GM21717 (cell line): ENCODE data around the gene PDGFC.
A peak's percentile ranks its signal among the peaks of the same experiment; 100 is the strongest.

Experiments
- ATAC-seq: cut with Tn5 transposase; IDR thresholded peaks from one replicate; pipeline ENCODE4 v1.9.1; 2021; ENCODE audit warnings: mild to moderate bottlenecking, moderate library complexity; ENCODE audit not compliant: unreplicated experiment

Gene PDGFC, protein sequence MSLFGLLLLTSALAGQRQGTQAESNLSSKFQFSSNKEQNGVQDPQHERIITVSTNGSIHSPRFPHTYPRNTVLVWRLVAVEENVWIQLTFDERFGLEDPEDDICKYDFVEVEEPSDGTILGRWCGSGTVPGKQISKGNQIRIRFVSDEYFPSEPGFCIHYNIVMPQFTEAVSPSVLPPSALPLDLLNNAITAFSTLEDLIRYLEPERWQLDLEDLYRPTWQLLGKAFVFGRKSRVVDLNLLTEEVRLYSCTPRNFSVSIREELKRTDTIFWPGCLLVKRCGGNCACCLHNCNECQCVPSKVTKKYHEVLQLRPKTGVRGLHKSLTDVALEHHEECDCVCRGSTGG

DNA sequence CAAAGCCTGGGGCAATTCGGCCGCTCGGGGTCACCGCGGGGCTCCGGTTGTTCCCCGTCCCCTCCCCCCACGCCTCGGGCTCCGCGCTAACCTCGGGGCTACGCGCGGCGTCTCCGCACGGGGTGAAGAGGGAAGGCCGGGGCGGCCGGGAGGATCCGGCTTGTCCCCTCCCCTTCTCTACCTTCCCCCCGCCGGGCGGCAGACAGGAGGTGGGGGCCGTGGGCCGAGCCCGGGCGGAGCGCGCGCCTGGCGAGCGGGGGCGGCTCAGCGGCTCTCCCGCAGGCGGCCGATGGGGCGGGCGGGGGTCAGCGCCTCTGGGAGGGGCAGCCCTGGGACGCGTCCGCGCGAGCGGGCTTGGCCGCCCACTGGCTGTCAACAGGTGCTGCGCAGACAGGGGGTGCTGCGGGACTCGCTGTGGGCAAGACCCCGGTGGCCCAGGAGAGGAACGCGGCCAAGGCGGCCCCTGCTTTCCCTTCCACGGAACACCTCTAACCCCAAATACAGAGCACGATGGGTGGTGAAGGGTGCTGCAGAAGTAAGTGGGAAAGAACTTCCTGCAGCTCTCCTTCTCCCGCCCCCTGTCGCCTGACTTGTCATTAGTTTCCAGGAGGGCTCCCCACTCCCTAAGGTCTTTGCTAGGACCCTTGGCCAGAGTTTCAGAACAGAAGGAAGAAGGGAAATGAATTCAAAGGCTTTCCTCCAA, at the start of gene PDGFC:
TSS of gene PDGFC (minus strand) at position 124 of the 703 bp plus-strand sequence. CDS start 896 bp downstream, outside the sequence.
- ATAC-seq: no peak

DNA sequence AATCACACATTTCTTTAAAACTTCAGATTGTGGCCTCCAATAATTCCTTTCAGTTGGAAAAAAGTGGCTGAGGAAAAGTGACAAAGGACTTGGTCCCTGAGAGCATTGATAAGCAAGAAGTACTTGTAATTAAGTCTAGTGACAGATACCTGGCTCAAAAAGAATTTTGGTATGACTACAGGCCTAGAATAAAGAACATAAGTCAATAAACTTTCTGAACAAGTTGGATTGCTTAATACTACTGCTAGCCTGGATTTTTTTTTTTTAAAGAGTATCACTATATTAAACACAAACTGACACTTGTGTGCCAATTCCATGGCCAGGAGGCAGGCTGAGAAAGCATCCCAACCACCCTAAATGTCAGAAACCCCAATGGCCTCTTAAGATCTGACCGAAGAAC, 49.3 kb upstream of the PDGFC start:
- ATAC-seq: no peak

DNA sequence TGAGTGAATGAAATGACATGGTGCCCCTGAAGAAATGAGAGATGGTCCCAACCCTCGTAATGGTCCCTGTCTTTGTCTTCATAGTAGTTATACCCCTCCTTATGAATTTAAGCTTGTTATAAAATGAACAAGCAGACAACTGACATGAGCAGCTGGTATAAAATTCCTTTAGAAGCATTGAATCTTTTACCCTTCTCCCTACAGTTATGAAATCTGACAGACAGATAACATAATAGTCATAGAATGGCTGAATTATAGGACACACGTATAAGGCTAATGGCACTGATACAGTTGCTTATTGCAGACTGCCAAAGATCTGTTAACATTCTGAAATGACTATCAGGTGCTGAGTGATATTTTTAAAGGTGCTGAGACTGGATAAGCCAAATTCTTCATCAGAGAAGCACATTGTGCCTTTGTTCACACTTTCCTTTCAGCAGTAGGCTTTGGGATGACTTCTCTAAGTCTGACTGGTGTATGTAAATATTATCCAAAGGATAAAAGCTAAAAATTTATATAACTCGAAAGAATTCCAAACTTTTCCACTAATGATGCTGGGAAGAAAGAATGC, 47.4 kb upstream of the PDGFC start:
- no peak for ATAC-seq

DNA sequence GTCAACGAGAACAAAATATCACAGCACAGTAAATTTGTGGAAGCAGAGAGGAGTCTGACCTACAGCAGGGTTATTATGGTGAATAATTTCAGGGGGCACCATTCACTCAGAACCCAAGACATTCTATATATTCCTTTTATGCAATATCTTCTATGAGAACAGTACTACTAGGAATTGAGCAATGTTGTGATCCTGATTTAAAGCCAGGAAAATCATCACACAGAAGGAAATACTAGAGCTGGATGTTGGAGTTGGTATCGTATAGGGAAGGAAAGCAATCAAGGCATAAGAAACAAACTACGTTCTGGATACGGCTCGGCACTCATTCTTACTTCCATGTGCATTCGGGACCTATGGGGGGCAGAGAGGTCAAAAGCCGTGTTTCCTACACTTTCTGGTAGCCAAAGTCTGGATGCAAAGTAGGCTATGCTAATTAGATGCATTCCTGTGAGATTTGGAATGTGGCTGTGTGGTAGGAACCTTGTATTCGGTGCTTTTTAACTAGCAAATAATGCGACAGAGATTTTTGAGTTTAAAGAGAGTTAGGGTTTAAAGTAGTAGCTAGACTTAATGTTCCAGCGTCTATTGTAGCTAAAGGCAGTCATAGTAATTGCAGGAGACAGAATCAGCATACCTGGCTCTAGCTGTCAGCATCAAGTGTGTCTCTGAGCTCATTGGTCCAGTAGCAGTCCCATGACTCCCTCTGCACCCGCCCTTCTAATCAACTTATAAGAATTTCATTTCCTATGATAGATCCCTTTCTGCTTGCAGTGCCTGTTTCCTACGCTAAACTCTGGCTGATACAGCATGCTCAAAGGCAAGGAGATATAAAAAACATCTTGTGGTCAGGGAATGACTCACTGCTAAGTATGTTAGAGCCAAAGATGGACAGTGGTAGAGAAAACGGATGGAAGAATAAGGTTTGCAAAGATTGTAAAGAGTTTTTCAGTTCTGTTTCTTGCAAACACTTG, 43.3 kb upstream of the PDGFC start:
- ATAC-seq: peak; percentile 53

DNA sequence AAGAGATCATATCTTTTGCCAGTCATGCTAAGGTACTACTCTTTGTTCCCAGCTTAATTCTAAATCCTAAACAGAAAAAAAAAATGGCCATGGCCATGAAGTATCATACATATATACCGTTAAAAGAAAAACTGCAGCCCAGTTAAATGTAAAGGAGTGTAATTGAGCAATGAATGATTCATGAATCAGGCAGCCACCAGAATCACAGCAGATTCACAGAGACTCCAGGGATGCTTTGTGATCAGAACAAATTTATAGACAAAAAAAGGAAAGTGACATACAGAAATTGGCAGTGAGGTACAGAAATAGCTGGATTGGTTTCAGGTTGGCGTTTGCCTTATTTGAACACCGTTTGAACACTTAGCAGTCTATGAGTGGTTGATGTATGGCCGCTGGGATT, 42.1 kb upstream of the PDGFC start:
- ATAC-seq: no peak

DNA sequence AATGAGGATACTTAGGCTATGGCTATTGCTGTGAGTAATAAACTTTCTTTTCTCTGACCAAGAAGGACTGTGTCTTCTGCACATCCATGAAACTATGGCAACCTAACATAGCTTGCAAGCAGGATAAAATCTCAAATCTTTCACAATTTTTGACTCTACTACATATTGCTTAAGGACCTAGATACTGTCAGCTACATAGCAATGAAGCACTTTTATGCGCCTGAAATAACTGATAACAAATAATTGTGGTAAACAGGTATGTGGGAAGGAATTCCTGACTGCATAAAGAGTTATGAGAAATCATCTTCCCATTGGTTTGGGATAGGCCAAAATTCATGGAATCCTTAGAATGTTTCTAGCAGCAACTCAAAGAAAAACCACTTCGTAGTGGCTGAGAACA, 41.2 kb upstream of the PDGFC start:
- no peak for ATAC-seq

DNA sequence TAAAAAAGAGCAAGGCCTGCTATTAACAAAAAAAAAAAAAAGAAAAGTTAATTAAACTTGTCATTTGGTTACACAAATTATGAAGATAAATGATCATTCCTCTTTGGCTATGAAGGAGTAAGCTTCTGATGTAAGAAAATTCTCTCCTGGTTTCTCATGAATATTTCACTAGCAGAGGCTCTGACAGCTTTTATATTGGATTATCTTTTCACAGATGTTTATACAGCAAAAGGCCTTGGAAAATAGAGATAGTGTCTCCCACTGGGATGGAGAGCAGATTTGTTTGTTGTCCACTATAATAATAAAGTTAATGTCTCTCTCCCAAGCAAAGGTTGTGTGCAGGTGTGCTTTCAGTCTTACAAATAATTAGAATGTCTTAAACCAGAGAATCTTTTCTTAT, 40.7 kb upstream of the PDGFC start:
- no peak for ATAC-seq

DNA sequence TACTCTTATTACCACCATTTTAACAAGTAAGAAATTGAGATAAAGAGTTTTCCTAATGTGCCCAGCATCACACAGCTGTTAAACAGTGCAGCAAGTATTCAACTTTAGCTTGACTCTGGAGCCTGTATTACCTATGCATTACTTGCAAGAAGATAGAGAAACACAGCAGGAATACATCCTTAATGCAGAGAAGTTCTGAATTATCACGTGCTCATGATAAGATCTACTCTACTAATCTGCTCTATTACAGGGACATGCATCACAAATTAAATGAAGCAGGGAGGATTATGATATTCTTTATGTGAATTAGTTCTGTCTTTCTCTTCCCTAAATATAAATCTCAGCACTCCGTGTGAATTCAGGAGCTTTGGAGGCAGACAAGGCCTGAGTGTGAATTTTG, 39.0 kb upstream of the PDGFC start:
- ATAC-seq: no peak

DNA sequence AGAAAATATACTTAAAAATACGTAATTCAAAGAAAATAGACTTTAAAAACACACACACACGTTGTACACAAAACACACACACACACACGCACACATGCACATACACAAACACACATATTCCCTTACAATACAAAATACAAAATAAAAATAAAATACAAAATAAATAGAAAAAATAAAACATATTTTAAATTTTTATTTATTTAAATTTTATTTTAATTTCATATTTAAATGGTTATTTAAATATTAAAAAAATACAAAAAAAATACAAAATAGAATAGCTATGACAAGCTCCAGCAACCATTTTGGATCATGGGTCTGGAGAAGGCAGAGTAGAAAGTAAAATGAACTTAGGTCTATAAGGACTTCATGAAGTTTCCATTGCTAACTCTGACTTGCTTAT, 34.2 kb upstream of the PDGFC start:
- no peak for ATAC-seq

DNA sequence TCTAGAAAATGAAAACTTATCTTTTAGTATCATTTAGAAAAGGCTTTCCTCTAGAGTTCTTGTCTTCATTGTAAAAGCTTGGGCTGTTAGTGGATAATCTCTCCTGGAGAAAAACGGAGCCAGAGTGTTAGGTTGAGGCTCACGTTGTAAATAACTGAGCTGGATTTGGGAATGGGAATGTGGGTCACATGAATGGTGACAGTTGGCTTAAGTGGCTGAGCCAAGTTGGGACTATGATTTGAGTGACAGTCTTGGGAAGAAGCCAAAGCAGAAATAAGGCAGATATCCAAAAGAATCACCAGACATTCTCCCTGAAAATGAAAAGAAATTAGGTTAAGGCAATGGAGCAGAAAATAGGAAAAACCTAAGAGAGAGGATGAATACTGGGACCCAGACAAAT, 33.6 kb upstream of the PDGFC start:
- no peak for ATAC-seq

DNA sequence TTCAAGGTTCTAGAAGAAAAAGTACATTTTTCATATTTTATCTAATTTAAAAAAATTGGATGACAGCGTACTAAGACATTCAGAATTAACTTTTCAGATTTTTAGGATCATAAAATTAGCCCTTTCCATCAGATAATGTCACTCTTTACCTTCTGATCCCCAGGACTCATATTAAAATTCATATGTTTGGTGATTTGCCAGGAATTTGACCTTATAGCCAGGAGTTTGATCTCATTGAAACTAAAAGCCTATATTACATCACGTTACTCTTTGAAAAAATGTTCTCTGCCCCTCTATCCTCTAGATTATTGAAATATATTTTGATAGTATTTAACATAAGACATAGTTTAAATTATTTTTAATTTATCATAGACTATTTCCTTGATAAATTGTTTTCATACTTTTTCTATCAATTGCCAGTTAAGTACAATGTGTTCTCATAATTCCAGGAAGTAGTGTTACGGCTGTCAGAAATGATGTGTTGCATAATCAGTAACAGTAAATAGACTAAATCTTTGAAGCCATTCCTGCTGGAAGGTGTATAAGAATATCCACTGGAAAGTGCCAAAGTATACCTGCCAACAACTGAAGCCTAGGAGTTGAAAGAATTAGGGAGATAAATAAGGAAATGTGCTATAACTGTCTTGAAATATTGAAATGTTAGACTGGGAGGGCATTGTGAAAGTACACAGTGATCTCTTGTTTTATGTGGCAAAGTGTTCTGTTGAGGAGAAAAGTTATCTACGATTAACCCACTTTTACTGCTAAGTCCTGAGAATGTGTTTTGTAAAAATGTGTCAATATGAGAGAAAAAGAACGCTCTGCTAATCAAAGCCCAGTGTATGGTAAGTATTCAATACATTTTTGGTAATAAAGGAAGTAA, 32.9 kb upstream of the PDGFC start:
- no peak for ATAC-seq

DNA sequence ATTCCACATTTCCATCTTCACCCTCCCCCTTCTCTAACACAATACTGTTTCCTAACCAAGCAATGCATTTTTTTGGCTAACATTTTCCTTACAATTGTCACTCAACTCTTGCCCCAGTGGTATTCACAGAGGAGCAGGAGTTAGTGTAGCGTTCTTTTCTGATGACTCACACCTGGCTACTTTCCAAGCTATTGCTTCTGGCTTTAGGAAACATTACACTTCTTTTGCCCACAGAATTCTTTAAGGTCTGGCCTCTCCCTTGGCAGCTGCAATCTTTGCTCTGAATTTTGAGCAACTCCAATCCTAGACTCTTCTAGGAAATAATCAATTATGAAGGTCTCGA, 27.5 kb upstream of the PDGFC start:
- ATAC-seq: no peak

DNA sequence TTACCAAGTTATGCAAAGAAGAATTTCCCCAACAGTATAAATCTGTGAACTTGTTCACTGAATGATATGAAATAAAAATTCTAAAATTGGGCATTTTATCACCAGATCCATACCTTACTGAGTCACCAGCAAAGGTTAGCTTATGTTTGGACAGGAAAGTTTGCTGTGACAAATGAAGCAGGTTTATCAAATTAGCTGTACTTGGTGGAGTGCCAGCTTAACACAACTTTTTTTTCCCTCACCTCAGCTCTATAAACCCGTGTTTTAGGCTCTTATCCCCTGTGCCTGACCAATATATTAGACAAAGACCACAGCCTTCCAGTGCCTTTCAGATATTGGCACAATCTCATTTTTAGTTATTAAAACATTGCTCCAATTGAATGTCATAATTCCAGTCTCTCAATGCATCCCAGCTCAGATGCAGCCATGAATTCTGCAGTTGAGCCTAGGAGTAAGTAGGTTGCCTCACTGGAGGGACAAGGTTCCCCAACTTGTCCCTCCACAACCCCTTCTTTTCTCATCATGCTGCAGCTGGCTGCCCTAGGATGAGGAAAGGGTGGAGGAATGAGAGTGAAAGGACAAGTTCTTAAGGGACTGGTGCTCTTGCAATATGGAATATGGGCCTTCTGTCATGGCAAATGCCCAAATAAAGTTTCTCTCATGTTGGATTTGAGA, 27.0 kb upstream of the PDGFC start:
- ATAC-seq: no peak

DNA sequence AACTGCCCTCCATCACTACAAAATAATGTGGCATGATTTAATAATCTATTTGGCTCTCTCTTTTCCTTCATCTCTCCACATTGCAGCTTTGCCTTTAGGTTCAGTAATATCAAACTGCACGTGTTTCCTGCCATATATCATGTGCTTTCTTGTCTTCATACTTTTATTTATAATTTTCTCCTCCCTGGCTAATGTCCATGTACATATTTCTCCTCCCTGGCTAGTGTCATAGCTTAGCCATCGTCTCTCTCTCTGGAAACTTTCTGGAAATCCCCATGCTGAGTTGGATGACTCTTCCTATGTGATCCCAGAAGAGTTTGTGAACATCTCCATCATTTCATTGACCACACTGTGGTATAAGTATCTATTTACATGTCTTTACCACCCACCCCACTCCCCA, 21.3 kb upstream of the PDGFC start:
- ATAC-seq: no peak

DNA sequence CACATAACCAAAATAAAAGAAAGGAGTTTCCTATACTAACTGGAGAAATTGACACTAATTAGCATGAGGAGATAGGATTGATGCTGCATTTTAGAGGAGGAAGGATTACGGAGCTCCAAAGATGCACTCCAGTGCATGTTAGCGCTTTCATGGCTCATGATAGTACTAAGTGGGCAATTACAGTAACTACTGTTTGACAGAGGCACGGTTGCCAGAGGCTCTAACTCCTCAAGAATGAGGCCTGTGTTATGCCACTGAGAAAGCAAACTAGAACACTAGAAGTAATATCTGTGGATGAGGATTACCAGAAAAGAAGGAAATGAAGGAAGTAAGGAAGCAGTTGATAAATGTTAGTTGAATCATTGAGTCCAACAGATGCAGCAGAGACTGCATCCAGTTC, 19.6 kb upstream of the PDGFC start:
- no peak for ATAC-seq

DNA sequence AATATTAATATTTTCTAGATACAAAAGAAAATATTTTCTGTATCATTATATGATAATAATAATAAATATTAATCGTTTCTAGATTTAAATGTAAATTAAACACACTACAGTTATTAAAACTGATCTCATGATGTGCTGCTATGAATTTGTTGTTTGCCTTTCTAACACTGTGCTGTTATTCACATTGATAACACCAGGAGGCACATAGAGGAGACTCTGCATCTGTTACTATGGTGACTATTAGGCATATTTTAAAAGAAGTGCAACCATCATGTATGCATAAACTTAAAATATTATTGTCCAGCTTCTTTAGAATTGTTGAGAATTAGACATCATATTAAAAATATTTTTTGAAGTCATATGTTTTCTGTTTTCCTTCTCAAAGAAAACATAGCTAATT, 11.8 kb upstream of the PDGFC start:
- no peak for ATAC-seq

DNA sequence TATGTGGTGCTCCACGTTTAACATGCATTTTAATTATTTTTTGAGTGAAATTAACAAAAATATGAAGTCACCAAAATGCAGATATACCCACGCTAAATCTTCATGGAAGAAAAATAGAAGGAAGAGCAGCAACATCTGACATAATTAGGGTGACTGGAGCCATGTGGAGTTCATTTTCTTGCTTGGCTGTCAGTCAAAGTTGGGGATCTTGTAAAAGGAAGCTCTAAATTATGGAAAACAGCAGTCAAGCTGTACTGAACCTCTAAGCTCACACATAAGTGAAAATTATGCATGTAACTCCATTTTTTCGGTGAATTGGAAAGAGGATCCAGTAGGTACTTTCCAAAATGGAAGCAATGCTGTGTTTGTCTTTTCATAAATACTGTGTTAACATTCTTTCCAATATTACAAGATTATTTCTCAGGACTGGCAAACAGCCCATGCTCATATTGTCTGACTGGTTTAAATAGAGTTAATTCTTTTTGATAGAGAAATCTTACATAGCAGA, 9.7 kb upstream of the PDGFC start:
- no peak for ATAC-seq

DNA sequence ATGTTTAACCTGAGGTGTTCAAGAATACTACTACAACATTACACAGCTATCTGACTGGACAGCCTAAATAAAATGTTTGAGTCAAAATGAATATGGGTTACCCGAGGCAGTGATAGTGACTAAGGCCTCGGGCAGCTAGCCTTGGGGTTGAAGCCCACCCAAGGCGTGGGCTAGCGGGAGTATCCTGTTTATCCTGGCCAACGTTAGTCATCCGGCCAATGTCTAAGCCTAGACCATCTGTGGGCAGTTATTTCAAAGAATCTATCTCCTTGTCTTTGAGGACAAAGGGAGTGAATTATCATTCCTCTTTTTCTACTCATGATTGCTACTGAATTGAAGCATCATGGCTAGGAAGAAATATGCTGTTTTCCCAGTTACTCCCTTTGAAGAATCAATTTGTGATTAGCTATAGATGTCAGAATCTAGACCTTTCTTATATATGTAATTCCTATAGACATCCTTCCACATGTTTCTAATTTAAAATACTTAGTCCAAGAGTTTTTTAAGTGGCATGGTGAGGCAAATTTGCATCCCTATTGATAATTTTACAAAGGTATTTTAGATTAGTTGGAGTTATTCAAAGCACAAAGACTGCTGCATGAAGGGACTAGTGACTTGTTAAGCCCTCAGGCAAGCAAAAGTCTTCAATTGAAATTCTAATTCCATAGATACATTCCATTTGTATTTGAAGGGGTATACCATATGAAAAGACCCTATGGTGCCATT, 6.0 kb upstream of the PDGFC start:
- no peak for ATAC-seq

DNA sequence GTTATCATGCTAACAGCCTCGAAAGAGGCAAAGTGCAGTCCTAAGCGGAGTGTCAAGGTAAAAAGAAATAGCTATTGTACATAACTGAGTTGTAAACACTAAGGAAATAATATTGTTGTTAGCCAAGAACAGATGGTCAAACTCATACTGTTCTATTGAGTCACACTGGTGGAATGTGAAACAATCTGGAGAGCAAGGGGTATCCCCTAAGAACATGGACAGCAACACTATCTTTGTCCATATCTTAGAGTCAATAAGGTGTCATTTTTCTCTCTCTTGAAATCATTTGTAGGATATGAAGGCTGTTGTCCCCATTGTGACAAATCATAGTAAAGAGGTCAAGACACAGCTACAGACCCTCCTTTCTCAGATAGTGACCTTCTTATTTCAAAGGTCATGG, 4.5 kb upstream of the PDGFC start:
- no peak for ATAC-seq
